Activated gamma-delta T cell treated with Interleukin-2 at 50 U/mL for 16 hours (primary cell): ENCODE data around the gene GPD1L.
"Not testable (repeated sequence)": the region's sequence is repeated elsewhere in the genome, so short reads cannot be mapped to it uniquely, and the experiment has no call there.

Experiments used
- DNase-seq: peaks from one replicate; pipeline ENCODE4 v3.0.0-alpha.2; 2020

GPD1L gene

DNA sequence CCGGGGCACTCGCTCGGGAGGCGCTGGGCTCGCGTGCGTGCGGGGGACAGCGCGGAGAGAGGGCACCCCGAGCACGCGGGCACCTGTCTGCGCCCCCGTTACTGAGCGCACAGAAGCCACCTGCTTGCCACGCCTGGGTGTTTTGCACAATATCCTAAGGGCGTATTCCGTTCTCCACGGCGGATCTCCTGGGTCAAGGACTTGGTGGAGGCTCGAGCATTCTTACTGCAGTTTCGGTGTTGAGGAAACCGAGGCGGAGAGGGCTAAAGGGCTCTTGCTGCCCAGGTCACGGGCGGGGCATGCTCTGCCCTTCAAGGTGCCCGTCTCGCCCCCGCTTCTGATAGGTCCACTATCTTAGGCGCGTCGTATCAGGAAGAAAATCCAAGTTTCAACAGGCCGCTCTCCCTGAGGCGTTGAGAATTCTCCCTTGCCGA is 526 bp downstream of the GPD1L start:
- no peak for DNase-seq

DNA sequence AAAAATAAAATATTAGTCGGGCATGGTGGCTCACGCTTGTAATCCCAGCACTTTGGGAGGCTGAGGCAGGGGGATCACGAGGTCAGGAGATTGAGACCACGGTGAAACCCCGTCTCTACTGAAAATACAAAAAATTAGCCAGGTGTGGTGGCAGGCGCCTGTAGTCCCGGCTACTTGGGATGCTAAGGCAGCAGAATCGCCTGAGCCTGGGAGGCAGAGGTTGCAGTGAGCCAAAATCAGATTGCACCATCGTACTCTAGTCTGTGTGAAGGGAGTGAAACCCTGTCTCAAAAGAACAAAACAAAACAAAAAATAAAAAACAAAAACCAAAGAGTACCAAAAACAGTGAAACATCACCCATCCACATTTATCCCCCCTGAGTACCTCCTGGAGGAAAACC is 1.8 kb downstream of the GPD1L start:
- not testable (repeated sequence) for DNase-seq

DNA sequence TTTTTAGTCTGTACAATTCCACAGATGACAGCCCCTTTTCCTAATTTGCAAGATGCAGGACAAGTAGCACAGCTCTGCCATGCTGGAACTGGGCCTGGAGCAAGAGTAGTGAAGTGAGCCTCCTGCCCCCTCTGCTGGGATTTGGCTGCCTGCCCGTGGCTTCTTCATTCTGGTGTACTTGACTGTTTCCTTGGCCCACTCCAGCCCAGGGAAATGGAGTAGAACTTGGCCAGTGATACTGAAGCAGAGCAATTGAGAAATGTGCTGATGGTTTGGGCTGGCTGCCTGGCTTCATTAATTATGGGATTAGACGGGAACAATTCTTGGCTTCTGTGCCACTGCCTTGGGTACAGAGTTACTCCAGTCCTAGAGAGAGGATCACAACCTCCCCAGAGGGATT is 2.8 kb downstream of the GPD1L start:
- DNase-seq: no peak

DNA sequence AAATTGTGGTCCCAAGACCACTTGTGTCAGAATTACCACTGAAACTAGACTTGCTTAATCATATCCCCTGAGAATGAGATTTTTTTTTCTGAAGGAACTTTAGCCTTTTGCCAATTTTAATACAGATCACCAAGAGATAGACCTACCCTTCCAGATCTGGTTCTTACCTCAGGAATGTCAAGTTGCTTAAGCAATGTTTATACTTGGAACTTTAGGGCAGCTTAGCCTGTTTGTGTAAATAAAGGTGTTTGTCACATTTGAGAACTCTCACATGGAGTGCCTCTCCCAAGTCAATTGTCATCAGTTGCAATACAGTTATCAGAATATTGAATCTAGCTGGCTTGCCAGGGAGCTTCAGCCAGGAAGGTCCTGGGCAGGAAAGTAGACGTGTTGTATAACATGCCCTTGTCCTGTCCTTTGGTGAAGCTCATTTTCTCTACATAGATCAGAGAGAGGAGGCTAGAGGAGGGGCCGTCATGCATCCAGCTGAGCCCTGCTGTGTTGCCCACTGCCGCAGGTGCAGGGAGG is 3.9 kb downstream of the GPD1L start:
- no peak for DNase-seq

DNA sequence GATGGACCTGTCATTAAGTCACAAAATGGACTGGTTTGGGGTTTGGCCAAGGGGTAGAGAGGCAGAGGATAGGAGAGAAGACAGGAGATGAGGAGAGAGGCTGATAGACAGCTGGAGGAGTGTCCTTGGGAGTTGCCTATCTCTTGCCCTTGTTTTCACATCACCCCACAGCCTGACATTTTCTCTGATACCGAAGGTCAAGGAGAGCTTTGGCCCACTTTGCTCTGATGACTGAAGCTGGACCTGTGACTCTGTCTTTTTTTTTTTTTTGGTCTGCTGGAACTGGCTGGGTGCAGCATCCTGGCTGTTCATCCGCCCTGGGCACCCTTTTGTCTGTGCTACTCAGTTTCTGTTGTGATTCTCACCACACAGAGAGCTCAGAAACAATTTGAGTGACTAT is 5.1 kb downstream of the GPD1L start:
- DNase-seq: no peak

DNA sequence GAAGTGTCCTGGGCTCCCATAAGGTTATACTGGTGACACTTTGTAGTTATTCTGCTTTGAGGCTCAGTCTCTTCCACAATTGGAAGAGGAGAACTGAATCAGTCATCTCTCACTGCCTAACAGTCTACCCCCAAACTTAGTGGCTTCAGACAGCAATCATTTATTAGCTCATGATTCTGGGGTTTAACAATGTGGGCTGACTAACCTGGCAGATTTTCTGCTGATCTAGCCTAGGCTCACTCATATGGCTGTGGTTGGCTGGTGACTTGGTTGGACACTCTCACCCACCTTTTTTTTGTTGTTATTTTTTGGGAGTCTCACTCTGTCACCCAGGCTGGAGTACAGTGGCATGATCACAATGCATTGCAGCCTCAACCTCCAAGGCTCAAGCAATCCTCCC is 7.1 kb downstream of the GPD1L start:
- no peak for DNase-seq

DNA sequence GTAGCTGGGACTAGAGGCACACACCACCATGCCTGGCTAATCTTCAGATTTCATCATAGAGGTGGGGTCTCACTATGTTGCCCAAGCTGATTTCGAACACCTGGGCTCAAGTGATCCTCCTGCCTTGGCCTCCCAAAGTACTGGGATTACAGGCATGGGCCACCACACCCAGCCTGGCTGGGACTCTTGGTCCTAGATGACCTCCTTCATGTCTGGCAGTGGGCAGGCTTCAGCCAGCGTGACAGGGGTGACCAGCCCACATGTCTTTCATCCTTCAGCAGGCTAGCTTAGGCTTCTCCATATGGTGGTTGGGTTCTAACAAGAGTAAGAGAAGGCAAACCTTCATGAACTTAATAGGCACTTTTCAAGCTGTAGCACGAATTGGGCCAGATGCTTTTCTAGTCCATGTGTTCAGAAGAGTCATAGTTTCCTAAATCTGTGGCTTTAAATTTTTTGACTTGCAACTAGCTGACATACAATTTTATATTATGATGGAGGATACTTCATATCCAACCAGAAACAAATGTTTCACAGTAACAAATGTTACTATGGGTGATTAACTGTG is 7.6 kb downstream of the GPD1L start:
- no peak for DNase-seq

DNA sequence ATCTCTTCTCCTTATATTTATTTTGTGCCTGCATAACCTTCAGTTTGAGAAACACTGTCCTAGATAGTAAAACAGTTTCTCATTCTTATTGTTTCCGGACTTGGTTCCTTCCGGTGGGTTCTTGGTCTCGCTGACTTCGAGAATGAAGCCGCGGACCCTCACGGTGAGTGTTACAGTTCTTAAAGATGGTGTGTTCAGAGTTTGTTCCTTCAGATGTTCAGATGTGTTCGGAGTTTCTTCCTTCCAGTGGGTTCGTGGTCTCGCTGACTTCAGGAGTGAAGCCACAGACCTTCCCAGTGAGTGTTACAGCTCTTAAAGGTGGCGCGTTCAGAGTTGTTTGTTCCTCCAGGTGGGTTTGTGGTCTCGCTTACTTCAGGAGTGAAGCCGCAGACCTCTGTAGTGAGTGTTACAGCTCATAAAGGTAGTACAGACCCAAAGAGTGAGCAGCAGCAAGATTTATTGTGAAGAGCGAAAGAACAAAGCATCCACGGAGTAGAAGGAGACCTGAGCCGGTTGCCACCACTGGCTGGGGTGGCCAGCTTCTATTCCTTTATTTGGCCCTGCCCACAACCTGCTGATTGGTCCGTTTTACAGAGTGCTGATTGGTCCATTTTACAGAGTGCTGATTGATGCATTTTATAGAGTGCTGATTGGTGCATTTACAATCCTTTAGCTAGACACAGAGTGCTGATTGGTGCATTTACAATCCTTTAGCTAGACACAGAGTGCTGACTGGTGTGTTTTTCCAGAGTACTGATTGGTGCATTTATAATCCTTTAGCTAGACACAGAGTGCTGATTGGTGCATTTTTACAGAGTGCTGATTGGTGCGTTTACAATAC is 8.3 kb downstream of the GPD1L start:
- DNase-seq: peak; percentile 62

DNA sequence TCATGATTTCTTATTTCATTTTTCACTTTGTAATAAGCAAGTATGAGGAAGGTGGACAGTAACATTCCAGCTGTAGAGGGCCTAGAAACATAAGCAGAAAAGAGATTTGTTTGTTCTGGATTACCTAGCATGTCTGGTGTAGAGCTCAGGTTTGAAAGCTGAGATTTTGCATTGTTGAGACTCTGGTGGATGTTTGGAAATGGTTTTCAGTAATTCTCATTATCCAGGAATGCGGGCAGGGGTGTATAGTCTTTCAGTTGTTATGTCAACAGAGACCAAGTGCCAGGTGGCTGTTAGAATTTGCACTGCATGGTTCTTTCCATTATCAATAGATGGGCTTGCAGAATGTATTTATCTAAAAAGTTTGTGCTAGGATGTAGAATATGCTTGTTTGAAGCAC is 10.9 kb downstream of the GPD1L start:
- no peak for DNase-seq

DNA sequence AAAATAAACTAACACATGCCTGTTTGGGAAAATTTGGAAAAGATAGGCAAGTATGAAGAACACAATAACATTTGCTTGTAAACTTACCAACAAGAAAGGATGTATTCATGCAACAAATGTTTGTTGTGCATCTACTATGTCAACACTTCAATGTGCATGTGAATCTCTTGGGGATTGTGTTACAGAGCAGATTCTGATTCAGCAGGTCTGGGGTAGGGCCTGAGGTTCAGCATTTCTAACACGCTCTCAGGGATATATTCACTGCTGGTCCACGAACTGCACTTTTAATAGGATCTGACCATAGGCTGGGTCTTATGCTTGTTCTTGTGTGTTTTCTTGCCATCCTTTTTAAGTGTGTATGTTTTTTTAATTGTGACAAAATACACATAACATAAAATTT is 11.8 kb downstream of the GPD1L start:
- no peak for DNase-seq

DNA sequence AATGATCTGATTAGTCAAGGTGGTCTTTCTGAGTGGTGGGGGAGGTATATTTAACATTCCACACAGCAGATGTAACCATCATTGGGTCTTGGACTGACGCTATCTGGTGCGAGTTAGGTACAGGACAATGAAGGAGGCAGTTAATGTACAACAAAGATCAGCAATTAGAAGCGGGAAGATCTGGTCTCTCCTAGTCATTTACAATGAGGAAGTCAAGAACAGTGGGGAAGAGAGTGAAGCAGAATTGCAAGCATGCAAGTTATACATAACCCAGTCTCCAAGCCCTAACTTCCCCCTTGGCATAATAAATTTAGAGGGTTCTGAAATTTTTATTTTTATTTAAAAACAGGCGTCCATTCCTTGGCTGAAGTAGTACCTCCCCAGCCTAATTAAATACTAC is 14.1 kb downstream of the GPD1L start:
- DNase-seq: no peak

DNA sequence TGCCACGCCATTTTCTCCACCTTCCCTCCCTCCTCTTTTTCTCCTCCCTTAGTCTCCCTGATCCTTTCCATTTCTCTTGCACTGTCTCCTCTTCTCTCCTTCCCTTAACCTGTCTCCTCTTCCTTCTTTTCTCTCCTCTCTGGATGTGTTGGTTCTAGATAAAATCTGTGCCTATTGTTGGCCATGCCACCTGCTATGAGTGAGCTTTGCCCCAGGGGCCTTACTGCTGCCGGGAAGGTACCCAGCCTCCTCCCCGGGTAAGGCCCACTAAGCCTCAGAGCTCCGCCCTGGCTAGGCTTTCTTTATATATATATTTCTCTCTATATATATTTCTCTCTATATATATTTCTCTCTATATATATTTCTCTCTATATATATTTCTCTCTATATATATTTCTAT is 14.7 kb downstream of the GPD1L start:
- DNase-seq: no peak

DNA sequence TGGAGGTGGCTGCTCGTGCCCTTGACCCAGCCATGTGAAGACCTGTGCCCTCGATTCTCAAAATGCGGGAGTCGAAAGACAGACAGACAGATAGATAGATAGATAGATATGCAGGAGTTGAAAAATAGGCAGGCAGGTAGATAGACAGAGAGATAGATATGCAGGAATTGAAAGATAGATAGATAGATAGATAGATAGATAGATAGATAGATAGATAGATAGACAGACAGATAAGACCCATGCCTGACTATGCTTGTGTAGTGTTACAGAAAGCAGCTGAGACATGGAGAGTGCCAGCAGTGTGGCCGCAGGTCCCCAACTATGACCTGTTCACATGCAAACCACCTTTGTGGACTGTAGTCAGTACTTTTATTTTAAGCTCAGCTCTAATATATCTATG is 17.2 kb downstream of the GPD1L start:
- DNase-seq: no peak

DNA sequence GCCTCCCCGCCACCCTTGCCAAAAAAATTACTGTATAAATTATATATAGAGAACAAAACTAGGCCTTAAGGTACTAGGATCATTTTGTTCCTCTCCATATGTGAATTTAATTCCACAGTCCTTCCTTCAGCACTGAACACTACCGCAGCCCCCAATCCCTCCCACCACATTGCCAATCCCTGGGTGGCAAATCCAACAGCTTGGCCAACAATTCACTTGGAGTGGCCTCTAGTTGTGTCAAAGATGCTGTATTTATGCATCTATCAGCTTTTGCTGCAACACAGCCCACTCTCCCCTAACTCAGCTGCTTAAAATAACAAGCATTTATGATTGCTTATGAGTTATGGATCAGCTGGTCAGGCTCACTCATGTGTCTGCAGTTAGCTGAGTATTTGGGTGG is 18.6 kb downstream of the GPD1L start:
- DNase-seq: no peak

DNA sequence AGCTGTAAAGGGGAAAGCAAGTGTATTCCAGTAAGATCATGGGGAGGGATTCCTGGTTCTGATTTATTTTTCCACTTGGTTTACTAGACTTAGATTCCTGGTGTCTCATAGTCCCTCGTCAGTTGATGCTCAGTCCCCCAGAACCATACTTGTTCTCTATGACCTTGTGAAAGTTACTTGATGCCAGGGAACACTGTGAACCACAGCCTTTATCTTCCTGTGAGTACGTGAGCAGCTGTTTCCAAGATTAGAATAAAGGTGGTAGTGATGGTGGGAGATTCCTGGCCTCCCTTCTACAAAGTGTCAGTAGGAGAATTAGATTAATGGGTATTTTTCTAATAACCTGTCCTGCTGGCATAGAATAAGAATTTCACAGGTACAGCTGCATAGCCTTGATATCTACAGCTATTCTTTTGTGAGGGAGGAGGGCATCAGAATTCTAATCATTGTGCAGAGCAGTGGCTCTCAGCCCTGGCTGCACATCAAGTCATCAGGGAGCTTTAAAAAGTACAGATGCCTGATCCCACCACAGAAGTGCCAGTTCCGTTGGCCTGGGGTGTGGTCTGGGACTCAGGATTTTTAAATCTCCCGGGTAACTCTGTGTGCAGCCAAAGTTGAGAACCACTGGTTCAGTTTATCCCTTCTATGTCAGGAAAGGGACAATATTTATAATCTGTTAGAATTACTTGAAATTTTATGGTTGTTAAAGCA is 20.0 kb downstream of the GPD1L start:
- DNase-seq: no peak

DNA sequence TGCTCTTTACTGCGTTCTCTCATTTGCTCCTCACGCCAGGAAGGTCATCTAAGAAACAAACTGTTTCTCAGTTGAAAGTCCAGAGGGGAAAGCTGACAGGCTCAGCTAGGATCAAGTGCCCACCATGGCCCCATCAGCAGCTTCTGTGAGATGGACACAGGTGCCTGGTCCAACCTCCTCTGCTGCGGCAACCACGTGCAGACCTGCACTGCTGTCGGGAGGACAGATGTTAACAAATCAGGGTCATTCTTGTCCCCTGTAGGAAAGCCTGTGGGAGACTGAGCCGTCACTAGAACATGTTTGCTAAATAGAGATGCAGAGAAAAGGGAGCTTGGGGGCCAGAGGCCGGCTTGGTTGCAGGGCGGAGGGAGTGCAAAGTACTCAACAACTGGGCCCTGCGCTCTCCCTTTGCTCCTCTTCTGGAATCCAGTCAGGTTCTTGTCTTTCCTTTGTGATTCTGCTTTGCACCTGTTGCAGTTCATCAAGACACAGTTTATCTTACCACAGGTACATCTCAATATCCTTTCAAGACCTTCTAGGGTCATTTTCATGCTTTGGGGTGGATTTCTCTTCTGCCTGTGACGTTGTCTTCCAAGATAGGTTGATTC is 20.9 kb downstream of the GPD1L start:
- no peak for DNase-seq

DNA sequence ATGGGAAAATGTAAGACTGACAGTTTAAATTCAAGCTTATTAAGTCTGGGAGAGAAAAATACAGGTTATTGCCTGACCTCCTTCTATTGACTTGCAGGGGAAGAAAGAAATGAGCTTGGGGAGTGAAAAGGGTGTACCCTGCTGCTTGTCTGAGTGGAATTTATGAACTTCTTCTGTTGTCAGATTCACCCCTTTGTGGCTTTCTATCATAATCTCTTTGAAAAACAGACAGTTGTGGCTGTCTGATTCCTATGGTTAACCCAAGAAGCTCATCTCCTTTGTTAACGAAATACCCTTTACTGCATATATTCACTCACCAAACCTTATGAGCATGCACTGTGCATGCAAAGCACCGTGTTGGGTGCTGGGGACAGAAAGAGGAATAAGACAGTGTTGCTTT is 22.5 kb downstream of the GPD1L start:
- no peak for DNase-seq

DNA sequence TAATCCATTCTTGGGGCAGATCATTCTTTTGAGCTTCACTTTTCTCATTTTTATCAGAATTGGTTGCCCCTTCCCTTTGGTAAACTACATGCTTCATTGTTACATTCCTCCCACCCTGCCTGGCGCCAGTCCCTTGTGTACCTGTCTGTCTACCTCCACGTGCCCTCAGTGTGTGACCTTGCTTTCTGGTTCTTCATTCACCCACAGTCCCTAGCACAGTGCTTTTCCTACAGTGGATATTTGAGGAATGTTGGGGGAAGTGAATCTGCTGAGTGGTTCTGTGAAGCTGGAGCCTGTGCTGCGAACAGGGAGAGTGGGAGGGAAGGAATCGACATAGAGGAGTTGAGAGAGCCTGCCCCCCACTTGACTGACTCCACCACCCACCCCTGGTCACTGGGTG is 23.4 kb downstream of the GPD1L start:
- no peak for DNase-seq

DNA sequence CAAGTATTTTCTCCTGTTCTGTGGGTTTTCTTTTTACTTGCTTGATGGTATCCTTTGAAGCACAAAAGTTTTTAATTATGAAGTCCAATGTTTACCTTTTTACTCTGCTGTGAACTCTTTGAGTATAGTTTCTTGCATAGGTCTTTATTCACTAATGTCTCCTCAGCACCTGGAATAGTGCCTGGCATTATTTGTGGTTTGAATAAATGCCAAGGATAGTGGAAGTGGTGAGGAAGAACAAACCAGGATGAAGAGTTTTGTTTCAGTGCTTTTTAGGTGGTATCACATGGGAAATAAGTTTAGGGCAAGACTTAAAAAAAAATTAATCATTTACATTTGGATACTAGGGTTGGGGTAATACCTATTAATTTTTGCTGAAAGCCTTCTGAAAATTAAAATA is 25.7 kb downstream of the GPD1L start:
- no peak for DNase-seq

DNA sequence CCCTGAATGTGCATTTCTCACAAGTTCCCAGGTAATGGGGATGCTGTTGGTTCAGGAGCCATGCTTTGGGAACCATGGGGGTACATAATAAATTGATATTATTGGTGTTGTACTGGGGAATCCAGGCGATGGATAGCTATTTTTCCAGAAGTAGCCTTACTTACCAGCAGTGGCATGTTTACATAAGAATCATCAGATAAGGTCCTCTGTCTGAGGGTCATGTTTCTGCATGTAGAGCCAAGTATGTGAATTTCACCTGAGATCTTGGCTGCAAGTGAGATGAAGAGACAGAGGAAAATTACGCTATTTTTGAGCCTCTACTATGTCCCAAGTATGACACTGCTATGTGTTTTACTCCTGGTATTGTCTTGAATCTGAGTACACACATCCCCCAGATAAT is 26.3 kb downstream of the GPD1L start:
- no peak for DNase-seq

DNA sequence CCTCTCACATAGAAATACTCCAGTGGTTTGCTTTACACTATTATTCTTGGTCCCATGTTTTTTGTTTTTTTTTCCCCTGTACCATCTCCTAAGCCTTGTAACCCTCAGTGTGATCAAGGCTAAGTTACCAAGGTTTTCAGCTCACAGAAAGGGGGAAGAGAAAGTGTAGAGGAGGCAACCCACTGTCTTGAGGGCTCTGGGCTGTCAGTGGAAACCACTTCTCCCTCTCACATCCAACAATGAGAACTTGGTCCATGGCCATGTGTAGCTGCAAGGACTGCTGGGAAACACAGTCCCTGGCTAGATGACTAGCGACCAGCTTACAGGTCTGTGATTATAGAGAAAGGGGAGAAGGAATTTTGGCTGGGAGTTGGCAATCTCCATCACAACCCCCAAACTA is 30.3 kb downstream of the GPD1L start:
- no peak for DNase-seq

DNA sequence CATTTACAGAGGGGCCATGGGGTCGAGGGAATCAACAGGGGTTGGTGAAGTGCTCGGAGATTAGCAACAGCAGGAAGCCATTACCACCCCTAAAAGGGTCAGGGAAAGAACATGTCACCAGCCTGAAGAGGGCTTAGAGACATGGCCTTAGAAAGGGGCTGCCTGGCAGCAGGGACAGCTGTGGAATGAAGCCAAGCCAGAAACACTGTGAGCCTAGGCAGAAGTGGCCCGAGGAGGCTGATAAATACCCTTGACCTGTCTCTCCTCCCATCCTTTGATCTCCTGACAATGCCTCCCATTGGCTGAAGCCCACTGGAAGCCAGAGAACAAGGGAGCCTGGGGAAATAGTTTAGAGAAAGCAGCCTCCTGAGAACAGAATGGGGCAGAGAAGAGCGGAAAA is 31.4 kb downstream of the GPD1L start:
- no peak for DNase-seq

DNA sequence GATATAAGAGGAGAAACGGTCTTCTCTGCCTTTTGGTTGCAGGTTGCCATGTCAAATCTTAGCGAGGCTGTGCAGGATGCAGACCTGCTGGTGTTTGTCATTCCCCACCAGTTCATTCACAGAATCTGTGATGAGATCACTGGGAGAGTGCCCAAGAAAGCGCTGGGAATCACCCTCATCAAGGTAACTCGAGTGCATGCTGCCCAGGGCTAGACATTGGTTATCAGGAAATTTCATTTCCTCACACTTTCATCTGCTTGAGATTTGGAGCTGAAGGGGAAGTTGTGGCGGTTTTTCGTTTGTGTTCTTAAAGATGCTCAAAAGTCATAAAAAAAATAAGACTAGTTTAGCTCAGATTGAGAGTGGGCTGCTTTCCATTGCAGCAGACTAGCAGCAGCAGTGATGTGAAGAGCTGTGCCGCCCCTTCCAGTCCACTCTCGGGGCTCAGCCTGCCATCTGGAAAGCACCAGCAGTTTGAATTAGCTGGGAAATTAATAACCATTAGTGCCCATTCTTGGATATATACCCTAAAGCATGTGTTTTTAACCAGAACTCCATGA is 32.2 kb downstream of the GPD1L start:
- DNase-seq: no peak
